ENCODE data around the gene SMOC2. TPM values are rescaled to one million over a fixed set of nuclear protein-coding genes. Genes with fewer than 3 reads are reported as not detected.

SMOC2 gene
- total RNA-seq, 2 donors from 2014 or later = not detected

- Mint-ChIP-seq H3K4me3 (no peak overlapping the region), H3K27me3 (peaks cover 27% of the 10 kb centered on the region), H3K27ac (no peak overlapping the region), H3K36me3 (ENCODE audit: low read depth) (no peaks in the 10 kb centered on the region), H3K4me1 (peaks cover 2% of the 10 kb centered on the region)
- ATAC-seq (no peak), DNase-seq (no peak)
- H3K9me3 ChIP-seq (ENCODE audit: control insufficient read depth, low read length, poor library complexity, severe bottlenecking) = no peaks in the 10 kb centered on the region
These were observed 18.6 kb downstream of the SMOC2 start for GRCh38 chr6:168459572-168459971.

DNA sequence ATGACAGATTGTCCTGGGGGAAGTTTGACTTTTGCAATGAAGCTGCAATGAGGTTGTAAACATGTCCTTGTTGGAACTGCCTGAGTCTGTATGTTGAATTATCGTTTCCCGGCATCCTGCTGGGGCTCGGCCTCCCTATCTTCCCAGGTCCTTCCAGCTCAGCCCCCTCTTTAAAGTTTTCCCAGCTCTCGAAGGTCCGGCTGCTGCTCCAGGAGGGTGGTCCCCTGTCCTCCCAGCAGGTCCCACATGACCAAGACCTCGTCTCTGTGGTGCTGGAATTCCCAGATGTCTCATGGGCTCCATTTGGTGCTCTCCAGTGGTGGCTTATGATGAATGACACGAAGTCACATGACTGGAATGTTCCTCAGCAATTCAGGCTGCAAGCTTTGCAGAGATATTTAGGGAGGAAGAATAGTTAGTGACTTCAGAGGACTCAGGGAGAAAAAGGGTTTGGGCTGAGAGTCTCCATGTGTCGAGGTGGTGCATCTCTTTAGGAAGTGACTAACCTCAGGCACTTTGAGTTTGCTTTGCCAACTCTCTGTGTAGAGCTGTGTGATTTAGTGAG, 21.4 kb downstream of the SMOC2 start:
- H3K9me3 ChIP-seq (ENCODE audit: control insufficient read depth, low read length, poor library complexity, severe bottlenecking) = no peaks in the 10 kb centered on the region
- Mint-ChIP-seq H3K4me1 (peaks cover 2% of the 10 kb centered on the region), H3K4me3 (no peak overlapping the region), H3K27ac (no peak overlapping the region), H3K27me3 (peaks cover 28% of the 10 kb centered on the region), H3K36me3 (ENCODE audit: low read depth) (no peaks in the 10 kb centered on the region)
- ATAC-seq (no peak), DNase-seq (no peak)

GRCh38 chr6:168464546-168464945, 23.6 kb downstream of the SMOC2 start:
- no peak for DNase-seq
- Mint-ChIP-seq H3K27ac (no peak overlapping the region), H3K4me1 (peaks cover 2% of the 10 kb centered on the region), H3K27me3 (peaks cover 23% of the 10 kb centered on the region), H3K4me3 (no peak overlapping the region), H3K36me3 (ENCODE audit: low read depth) (no peaks in the 10 kb centered on the region)
- H3K9me3 ChIP-seq (ENCODE audit: control insufficient read depth, low read length, poor library complexity, severe bottlenecking) = no peaks in the 10 kb centered on the region
- ATAC-seq = no peak

DNA sequence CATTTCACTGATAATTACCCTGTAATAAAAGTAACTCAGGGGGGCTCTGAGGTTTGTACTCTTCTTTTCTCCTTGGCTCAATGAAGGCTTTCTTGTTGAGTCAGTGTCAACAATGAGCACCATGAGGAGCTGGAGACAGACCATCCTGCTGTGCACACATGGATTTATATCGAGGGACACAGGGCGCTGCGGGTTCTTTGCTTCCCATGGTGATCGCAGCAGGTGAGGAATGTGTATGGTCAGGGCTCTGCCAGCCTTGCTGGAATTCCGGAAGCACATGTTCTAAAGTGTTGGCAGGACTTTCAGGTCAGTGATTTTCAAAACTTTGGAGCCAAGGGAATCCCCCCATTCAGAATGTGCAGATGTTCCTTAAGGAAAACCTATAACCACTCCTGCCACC, 27.1 kb downstream of the SMOC2 start:
- ATAC-seq = no peak
- Mint-ChIP-seq H3K4me1 (peaks cover 2% of the 10 kb centered on the region), H3K4me3 (no peak overlapping the region)

DNA sequence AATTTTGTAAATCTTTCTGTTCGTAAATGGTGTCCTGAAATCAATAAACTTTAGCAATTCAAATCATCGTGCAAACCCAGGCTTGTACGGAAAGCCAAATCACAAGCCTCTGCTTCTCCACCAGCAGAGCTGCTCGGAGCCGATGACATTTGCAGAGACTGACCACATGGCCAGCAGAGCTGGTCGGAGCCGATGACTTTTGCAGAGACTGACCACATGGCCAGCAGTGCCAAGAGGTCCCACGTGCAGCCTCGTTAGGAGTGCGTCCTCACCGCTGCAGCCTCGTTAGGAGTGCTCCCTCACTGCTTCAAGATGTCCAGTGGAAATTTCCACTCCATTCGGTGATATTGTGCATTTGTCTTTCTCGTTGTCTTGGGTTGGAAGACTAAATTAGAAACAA, 28.5 kb downstream of the SMOC2 start:
- H3K36me3 Mint-ChIP-seq (ENCODE audit: low read depth) = no peaks in the 10 kb centered on the region
- no peak overlapping the region for H3K4me3 Mint-ChIP-seq
- H3K27ac Mint-ChIP-seq = no peak overlapping the region
- H3K4me1 Mint-ChIP-seq = no peaks in the 10 kb centered on the region
- ATAC-seq (no peak), DNase-seq (no peak)
- no peaks in the 10 kb centered on the region for H3K9me3 ChIP-seq (ENCODE audit: control insufficient read depth, low read length, poor library complexity, severe bottlenecking)
- H3K27me3 Mint-ChIP-seq = peaks cover 14% of the 10 kb centered on the region

More for the DNA sequence above, 27.1 kb downstream of the SMOC2 start:
- DNase-seq = no peak
- Mint-ChIP-seq H3K27ac (no peak overlapping the region), H3K27me3 (peaks cover 11% of the 10 kb centered on the region), H3K36me3 (ENCODE audit: low read depth) (no peaks in the 10 kb centered on the region)
- no peaks in the 10 kb centered on the region for H3K9me3 ChIP-seq (ENCODE audit: control insufficient read depth, low read length, poor library complexity, severe bottlenecking)

DNA sequence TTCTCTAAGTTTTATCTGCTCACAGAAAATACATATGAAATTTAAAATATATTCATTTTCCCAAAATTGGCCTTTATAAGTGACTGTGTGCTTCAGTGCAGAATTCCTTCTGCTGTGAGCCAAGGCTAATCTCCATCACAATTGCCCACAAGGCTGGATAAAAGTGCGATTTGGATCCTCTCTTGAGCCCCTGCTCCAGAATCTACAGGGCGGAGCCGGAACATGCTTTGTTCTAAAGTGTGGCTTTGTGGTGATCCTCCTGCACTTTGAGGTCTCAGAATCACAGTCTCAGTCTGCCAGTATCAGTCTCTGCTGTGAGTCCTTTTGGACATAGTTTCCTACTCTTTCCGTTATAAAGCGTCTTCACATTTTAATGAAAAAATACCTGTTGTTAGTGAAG, 28.9 kb downstream of the SMOC2 start:
- no peak overlapping the region for H3K27ac Mint-ChIP-seq
- H3K36me3 Mint-ChIP-seq (ENCODE audit: low read depth) = no peaks in the 10 kb centered on the region
- H3K4me1 Mint-ChIP-seq = no peaks in the 10 kb centered on the region
- DNase-seq (no peak), ATAC-seq (no peak)
- no peaks in the 10 kb centered on the region for H3K9me3 ChIP-seq (ENCODE audit: control insufficient read depth, low read length, poor library complexity, severe bottlenecking)
- H3K27me3 Mint-ChIP-seq = peaks cover 18% of the 10 kb centered on the region
- no peak overlapping the region for H3K4me3 Mint-ChIP-seq

GRCh38 chr6:168472363-168472762, 31.4 kb downstream of the SMOC2 start:
- H3K4me3 Mint-ChIP-seq = no peak overlapping the region
- H3K9me3 ChIP-seq (ENCODE audit: control insufficient read depth, low read length, poor library complexity, severe bottlenecking) = no peaks in the 10 kb centered on the region
- no peak for ATAC-seq
- H3K4me1 Mint-ChIP-seq = no peaks in the 10 kb centered on the region
- H3K36me3 Mint-ChIP-seq (ENCODE audit: low read depth) = no peaks in the 10 kb centered on the region
- no peak overlapping the region for H3K27ac Mint-ChIP-seq
- peaks cover 20% of the 10 kb centered on the region for H3K27me3 Mint-ChIP-seq
- no peak for DNase-seq

DNA sequence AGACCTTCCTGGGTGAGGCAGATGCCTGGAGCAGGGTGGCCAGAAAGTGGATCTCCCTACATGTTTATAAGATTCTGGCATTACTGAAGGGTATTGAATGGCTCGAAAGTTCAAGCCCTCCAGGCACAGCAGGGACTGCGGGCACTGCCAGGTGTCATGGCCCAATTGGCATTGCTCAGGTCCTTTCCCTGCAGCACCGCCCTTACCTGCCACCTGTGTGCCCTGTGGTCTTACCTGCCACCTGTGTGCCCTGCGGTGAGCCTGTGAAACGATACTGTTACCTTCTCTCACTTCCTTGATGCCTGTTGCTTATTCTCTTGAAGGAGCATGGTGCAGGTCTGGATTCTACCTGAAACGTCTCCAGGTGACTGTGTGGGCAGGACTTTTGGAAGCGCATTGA, 32.2 kb downstream of the SMOC2 start:
- no peak for ATAC-seq
- no peak overlapping the region for H3K4me3 Mint-ChIP-seq
- no peak for DNase-seq
- H3K36me3 Mint-ChIP-seq (ENCODE audit: low read depth) = no peaks in the 10 kb centered on the region
- no peaks in the 10 kb centered on the region for H3K4me1 Mint-ChIP-seq
- no peak overlapping the region for H3K27ac Mint-ChIP-seq
- H3K9me3 ChIP-seq (ENCODE audit: control insufficient read depth, low read length, poor library complexity, severe bottlenecking) = no peaks in the 10 kb centered on the region
- peaks cover 20% of the 10 kb centered on the region for H3K27me3 Mint-ChIP-seq

DNA sequence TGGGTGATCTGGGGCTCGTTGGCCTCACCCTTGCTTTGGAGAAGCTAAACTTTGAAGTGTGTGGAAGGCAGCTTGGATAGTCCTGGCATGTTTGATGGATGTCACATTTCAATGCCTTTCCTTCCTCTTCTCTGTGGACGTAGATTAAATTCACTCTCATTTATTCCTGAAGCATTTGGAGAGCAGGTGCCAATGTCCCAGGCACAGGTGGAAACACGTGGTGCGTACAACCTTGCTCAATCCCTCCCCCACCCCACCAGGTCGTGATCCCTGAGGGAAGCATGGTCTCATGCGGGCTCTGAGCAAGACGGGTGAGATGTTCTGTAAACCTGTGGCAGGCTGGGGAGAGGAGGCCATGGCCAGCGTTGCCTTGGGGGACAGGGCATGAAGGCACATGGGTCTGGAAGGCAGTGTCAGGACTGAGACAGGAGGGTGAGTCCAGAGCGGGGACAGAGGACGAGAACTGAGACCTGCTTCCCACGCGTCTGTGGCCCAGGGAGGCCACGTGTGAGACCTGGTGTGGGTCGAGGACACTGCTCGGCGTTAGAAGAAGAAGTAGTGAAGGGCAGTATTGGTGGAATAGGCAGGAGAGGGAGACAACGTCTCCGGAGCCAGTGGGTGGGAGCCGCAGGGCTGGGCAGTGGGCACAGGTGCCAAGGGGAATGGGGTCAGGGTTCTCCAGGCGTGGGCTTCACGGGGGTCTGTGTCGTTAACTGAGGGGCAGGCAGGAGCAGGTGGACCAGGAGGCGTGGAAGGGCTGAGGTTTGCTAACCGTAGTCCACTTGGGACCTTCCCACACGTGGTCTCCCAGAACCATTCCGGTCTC, 34.4 kb downstream of the SMOC2 start:
- peaks cover 20% of the 10 kb centered on the region for H3K27me3 Mint-ChIP-seq
- no peak overlapping the region for H3K4me3 Mint-ChIP-seq
- no peak for ATAC-seq
- no peaks in the 10 kb centered on the region for H3K36me3 Mint-ChIP-seq (ENCODE audit: low read depth)
- no peak for DNase-seq
- no peaks in the 10 kb centered on the region for H3K9me3 ChIP-seq (ENCODE audit: control insufficient read depth, low read length, poor library complexity, severe bottlenecking)
- no peaks in the 10 kb centered on the region for H3K4me1 Mint-ChIP-seq
- no peak overlapping the region for H3K27ac Mint-ChIP-seq

GRCh38 chr6:168479421-168479820, 38.4 kb downstream of the SMOC2 start:
- DNase-seq (no peak), ATAC-seq (no peak)
- H3K9me3 ChIP-seq (ENCODE audit: control insufficient read depth, low read length, poor library complexity, severe bottlenecking) = no peaks in the 10 kb centered on the region
- no peaks in the 10 kb centered on the region for H3K36me3 Mint-ChIP-seq (ENCODE audit: low read depth)
- H3K27ac Mint-ChIP-seq = no peak overlapping the region
- H3K4me1 Mint-ChIP-seq = no peaks in the 10 kb centered on the region
- peaks cover 11% of the 10 kb centered on the region for H3K27me3 Mint-ChIP-seq
- H3K4me3 Mint-ChIP-seq = no peak overlapping the region

DNA sequence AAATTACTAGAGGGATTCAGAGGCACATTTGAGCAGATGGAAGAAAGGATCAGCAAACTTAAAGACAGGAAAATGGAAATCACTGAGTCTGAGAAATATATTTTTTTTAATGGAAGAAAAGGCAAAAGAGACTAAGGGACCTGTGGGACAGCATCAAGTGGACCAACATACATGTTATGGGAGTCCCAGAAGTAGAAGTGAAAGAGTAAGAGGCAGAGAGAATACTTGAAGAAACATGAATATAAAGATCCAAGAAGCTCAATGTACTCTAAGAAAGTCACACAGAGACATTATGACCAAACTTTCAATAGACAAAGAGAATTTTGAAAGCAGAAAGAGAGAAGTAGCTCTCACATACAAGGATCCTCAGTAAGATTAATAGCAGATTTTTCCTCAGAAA, 39.5 kb downstream of the SMOC2 start:
- no peaks in the 10 kb centered on the region for H3K36me3 Mint-ChIP-seq (ENCODE audit: low read depth)
- no peak for DNase-seq
- H3K4me3 Mint-ChIP-seq = no peak overlapping the region
- no peak overlapping the region for H3K27ac Mint-ChIP-seq
- no peaks in the 10 kb centered on the region for H3K9me3 ChIP-seq (ENCODE audit: control insufficient read depth, low read length, poor library complexity, severe bottlenecking)
- H3K4me1 Mint-ChIP-seq = no peaks in the 10 kb centered on the region
- ATAC-seq = no peak
- H3K27me3 Mint-ChIP-seq = peaks cover under 1% of the 10 kb centered on the region

- no peak overlapping the region for H3K4me3 Mint-ChIP-seq
These were observed 44.8 kb downstream of the SMOC2 start for GRCh38 chr6:168485818-168486217.

DNA sequence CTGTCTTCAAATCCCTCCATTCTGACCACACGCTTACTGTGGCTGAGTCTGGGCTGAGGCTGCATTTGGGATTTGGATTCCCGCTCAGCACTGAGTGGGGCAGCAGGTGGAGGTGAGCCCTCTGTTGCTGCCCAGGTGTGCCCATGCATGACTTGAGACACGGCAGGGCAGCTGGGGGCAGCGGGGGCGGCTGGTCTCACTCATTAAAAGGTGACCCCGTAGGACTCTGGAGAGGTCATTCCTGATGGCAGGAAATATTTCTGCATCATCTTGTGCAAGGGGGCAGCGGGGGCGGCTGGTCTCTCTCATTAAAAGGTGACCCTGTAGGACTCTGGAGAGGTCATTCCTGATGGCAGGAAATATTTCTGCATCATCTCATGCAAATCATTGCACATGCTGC, 49.8 kb downstream of the SMOC2 start:
- no peak overlapping the region for H3K4me3 Mint-ChIP-seq
- DNase-seq = no peak
- no peaks in the 10 kb centered on the region for H3K9me3 ChIP-seq (ENCODE audit: control insufficient read depth, low read length, poor library complexity, severe bottlenecking)
- no peaks in the 10 kb centered on the region for H3K36me3 Mint-ChIP-seq (ENCODE audit: low read depth)
- H3K4me1 Mint-ChIP-seq = no peaks in the 10 kb centered on the region
- peaks cover 19% of the 10 kb centered on the region for H3K27me3 Mint-ChIP-seq
- H3K27ac Mint-ChIP-seq = no peak overlapping the region
- ATAC-seq = no peak

More at GRCh38 chr6:168485818-168486217, 44.8 kb downstream of the SMOC2 start:
- no peaks in the 10 kb centered on the region for H3K4me1 Mint-ChIP-seq
- no peak overlapping the region for H3K27ac Mint-ChIP-seq
- DNase-seq (no peak), ATAC-seq (no peak)
- no peaks in the 10 kb centered on the region for H3K9me3 ChIP-seq (ENCODE audit: control insufficient read depth, low read length, poor library complexity, severe bottlenecking)
- H3K36me3 Mint-ChIP-seq (ENCODE audit: low read depth) = no peaks in the 10 kb centered on the region
- H3K27me3 Mint-ChIP-seq = peaks cover 14% of the 10 kb centered on the region

GRCh38 chr6:168493976-168494375, 53.0 kb downstream of the SMOC2 start:
- Mint-ChIP-seq H3K27ac (no peak overlapping the region), H3K36me3 (ENCODE audit: low read depth) (no peaks in the 10 kb centered on the region), H3K27me3 (peaks cover 14% of the 10 kb centered on the region), H3K4me3 (no peak overlapping the region), H3K4me1 (peaks cover 2% of the 10 kb centered on the region)
- H3K9me3 ChIP-seq (ENCODE audit: control insufficient read depth, low read length, poor library complexity, severe bottlenecking) = no peaks in the 10 kb centered on the region
- ATAC-seq = no peak
- no peak for DNase-seq

All from T-helper 17 cell (primary cell).